ENCODE measurements around the gene MYZAP.

DNA sequence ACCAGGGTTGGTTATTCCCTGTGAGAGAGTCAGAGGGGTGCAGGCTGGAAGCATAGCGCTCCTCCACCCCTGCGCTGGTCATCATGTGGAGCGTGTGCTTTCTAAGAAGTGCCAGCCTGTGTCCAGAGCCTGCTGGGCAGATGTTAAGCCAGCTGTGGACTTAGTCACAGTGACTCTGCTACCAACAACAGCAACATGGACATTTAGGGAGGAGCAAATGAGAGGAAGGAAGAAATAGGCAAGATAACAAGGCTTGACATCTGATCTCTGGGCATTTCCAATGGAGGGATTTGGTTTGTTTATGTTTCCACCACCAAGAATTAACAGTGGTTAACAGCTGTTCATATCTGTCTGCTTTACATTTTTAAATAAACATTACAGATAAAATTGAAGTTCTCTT, 36.4 kb upstream of the MYZAP start:
- TF ChIP-seq, protein P1, sequence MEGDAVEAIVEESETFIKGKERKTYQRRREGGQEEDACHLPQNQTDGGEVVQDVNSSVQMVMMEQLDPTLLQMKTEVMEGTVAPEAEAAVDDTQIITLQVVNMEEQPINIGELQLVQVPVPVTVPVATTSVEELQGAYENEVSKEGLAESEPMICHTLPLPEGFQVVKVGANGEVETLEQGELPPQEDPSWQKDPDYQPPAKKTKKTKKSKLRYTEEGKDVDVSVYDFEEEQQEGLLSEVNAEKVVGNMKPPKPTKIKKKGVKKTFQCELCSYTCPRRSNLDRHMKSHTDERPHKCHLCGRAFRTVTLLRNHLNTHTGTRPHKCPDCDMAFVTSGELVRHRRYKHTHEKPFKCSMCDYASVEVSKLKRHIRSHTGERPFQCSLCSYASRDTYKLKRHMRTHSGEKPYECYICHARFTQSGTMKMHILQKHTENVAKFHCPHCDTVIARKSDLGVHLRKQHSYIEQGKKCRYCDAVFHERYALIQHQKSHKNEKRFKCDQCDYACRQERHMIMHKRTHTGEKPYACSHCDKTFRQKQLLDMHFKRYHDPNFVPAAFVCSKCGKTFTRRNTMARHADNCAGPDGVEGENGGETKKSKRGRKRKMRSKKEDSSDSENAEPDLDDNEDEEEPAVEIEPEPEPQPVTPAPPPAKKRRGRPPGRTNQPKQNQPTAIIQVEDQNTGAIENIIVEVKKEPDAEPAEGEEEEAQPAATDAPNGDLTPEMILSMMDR (IDR thresholded peaks at IDR 0.05; ENCODE audit: poor library complexity, severe bottlenecking): no peak
- TF ChIP-seq RAD21 (conservative IDR thresholded peaks at IDR 0.05) (no peak), EP300 (conservative IDR thresholded peaks at IDR 0.05; ENCODE audit: poor library complexity, severe bottlenecking) (no peak), MXI1 (conservative IDR thresholded peaks at IDR 0.05; ENCODE audit: poor library complexity, severe bottlenecking) (no peak), POLR2AphosphoS5 (IDR thresholded peaks at IDR 0.05) (no peak), TAF1 (IDR thresholded peaks at IDR 0.05; ENCODE audit: low read depth) (no peak), EZH2 (IDR thresholded peaks at IDR 0.05; ENCODE audit: borderline replicate concordance, insufficient read depth, low read length, poor library complexity, severe bottlenecking) (no peak)
- TF ChIP-seq, protein P2, sequence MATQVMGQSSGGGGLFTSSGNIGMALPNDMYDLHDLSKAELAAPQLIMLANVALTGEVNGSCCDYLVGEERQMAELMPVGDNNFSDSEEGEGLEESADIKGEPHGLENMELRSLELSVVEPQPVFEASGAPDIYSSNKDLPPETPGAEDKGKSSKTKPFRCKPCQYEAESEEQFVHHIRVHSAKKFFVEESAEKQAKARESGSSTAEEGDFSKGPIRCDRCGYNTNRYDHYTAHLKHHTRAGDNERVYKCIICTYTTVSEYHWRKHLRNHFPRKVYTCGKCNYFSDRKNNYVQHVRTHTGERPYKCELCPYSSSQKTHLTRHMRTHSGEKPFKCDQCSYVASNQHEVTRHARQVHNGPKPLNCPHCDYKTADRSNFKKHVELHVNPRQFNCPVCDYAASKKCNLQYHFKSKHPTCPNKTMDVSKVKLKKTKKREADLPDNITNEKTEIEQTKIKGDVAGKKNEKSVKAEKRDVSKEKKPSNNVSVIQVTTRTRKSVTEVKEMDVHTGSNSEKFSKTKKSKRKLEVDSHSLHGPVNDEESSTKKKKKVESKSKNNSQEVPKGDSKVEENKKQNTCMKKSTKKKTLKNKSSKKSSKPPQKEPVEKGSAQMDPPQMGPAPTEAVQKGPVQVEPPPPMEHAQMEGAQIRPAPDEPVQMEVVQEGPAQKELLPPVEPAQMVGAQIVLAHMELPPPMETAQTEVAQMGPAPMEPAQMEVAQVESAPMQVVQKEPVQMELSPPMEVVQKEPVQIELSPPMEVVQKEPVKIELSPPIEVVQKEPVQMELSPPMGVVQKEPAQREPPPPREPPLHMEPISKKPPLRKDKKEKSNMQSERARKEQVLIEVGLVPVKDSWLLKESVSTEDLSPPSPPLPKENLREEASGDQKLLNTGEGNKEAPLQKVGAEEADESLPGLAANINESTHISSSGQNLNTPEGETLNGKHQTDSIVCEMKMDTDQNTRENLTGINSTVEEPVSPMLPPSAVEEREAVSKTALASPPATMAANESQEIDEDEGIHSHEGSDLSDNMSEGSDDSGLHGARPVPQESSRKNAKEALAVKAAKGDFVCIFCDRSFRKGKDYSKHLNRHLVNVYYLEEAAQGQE (IDR thresholded peaks at IDR 0.05; ENCODE audit: borderline replicate concordance): no peak
